HEK293 (cell line): ENCODE measurements around the gene MEGF9.

Experiments used
- CTCF ChIA-PET: fragments of 350-600 bp; formaldehyde crosslinking; extraction: SDS; loops from one replicate; lab custom pipeline; 2021; ENCODE audit warnings: antibody characterized with exemption; lab: Yijun Ruan, JAX
- POLR2A ChIA-PET: fragments of 300-600 bp; formaldehyde crosslinking; extraction: SDS; loops from one replicate; lab custom pipeline; 2020; ENCODE audit warnings: antibody characterized with exemption, inconsistent platforms; lab: Yijun Ruan, JAX
- H3K27ac ChIP-seq: fragments of 200-500 bp; sonication (Bioruptor generic); 2 replicates; pipeline ENCODE4 v1.5.1; 2014; ENCODE audit warnings: low read depth, low read length, control low read depth, inconsistent platforms; ENCODE audit errors: extremely low read depth
- H3K36me3 ChIP-seq, 2 experiments: fragments of 200-500 bp in 1 of 2; sonication (Bioruptor generic) in 1 of 2; 1 replicate in 1 of 2; 2 replicates in 1 of 2; pipeline ENCODE4 v1.5.1; 2014 to 2017; ENCODE audit warnings: inconsistent platforms in 2 of 2, low read length in 2 of 2; ENCODE audit not compliant: control insufficient read depth in 2 of 2, insufficient read depth in 1 of 2
- H3K4me1 ChIP-seq: fragments of 200-500 bp; sonication (Bioruptor generic); 2 replicates; pipeline ENCODE4 v1.5.1; 2014; ENCODE audit warnings: mild to moderate bottlenecking, low read length, inconsistent platforms; ENCODE audit not compliant: control insufficient read depth, insufficient read depth
- H3K4me3 ChIP-seq: 2 replicates; pipeline ENCODE4 v1.5.1; 2011; ENCODE audit warnings: low read depth, mild to moderate bottlenecking, control low read depth, low read length, moderate library complexity
- H3K9me3 ChIP-seq: fragments of 200-500 bp; sonication (Bioruptor generic); 2 replicates; pipeline ENCODE4 v1.5.1; 2014; ENCODE audit warnings: low read depth, low read length, inconsistent platforms; ENCODE audit not compliant: control insufficient read depth, insufficient read depth
- AEBP2 ChIP-seq: fragments of 450-650 bp; formaldehyde crosslinking; IDR thresholded peaks from 2 replicates; pipeline ENCODE4 v1.5.1; 2016; ENCODE audit warnings: missing biosample characterization, missing genetic modification characterization, borderline replicate concordance
- HIC1 ChIP-seq: fragments of 450-650 bp; formaldehyde crosslinking; IDR thresholded peaks from 2 replicates; pipeline ENCODE4 v1.5.1; 2016; ENCODE audit warnings: missing biosample characterization, missing genetic modification characterization
- KLF9 ChIP-seq: fragments of 450-650 bp; formaldehyde crosslinking; IDR thresholded peaks from 2 replicates; pipeline ENCODE4 v1.5.1; 2016; ENCODE audit warnings: missing biosample characterization, missing genetic modification characterization, low read depth
- PATZ1 ChIP-seq: fragments of 450-650 bp; formaldehyde crosslinking; IDR thresholded peaks from 2 replicates; pipeline ENCODE4 v1.5.1; 2016; ENCODE audit warnings: missing biosample characterization, missing genetic modification characterization
- PBX3 ChIP-seq: sonication (generic); formaldehyde crosslinking; IDR thresholded peaks from 2 replicates; pipeline ENCODE4 v1.8.1; 2022; ENCODE audit warnings: mild to moderate bottlenecking, moderate library complexity, missing genetic modification reagents
- SP3 ChIP-seq: fragments of 450-650 bp; formaldehyde crosslinking; IDR thresholded peaks from 2 replicates; pipeline ENCODE4 v1.5.1; 2016; ENCODE audit warnings: missing biosample characterization, missing genetic modification characterization
- TRIM28 ChIP-seq: IDR thresholded peaks from 2 replicates; pipeline ENCODE4 v1.6.1; 2011; ENCODE audit warnings: low read length, control low read depth, borderline replicate concordance
- ZBTB20 ChIP-seq: fragments of 450-650 bp; formaldehyde crosslinking; IDR thresholded peaks from 2 replicates; pipeline ENCODE4 v1.5.1; 2016; ENCODE audit warnings: missing biosample characterization, missing genetic modification characterization
- ZBTB26 ChIP-seq: fragments of 450-650 bp; formaldehyde crosslinking; optimal IDR thresholded peaks from 2 replicates; pipeline ENCODE3; 2016; ENCODE audit warnings: missing biosample characterization, mild to moderate bottlenecking, missing genetic modification characterization
- ZBTB44 ChIP-seq: fragments of 450-650 bp; IDR thresholded peaks from 2 replicates; pipeline ENCODE4 v1.5.1; 2018; ENCODE audit warnings: missing biosample characterization, mild to moderate bottlenecking, missing genetic modification characterization
- ZBTB8A ChIP-seq: fragments of 450-650 bp; formaldehyde crosslinking; IDR thresholded peaks from 2 replicates; pipeline ENCODE4 v1.5.1; 2016; ENCODE audit warnings: missing biosample characterization, missing genetic modification characterization
- ZFP69B ChIP-seq: fragments of 450-650 bp; formaldehyde crosslinking; IDR thresholded peaks from 2 replicates; pipeline ENCODE4 v1.5.1; 2016; ENCODE audit warnings: missing biosample characterization, missing genetic modification characterization
- ZNF133 ChIP-seq: fragments of 450-650 bp; formaldehyde crosslinking; IDR thresholded peaks from 2 replicates; pipeline ENCODE4 v1.5.1; 2016; ENCODE audit warnings: missing biosample characterization, missing genetic modification characterization
- ZNF138 ChIP-seq: fragments of 450-650 bp; formaldehyde crosslinking; IDR thresholded peaks from 2 replicates; pipeline ENCODE4 v1.5.1; 2016; ENCODE audit warnings: missing biosample characterization, missing genetic modification characterization, borderline replicate concordance
- ZNF239 ChIP-seq: fragments of 450-650 bp; formaldehyde crosslinking; IDR thresholded peaks from 2 replicates; pipeline ENCODE4 v1.5.1; 2016; ENCODE audit warnings: missing biosample characterization, missing genetic modification characterization
- ZNF449 ChIP-seq: fragments of 450-650 bp; formaldehyde crosslinking; IDR thresholded peaks from 2 replicates; pipeline ENCODE4 v1.5.1; 2017; ENCODE audit warnings: missing biosample characterization, mild to moderate bottlenecking, missing genetic modification characterization, moderate library complexity
- ZNF530 ChIP-seq: fragments of 450-650 bp; formaldehyde crosslinking; IDR thresholded peaks from 2 replicates; pipeline ENCODE4 v1.5.1; 2016; ENCODE audit warnings: low read depth, missing biosample characterization, missing genetic modification characterization
- ZNF560 ChIP-seq: fragments of 450-650 bp; formaldehyde crosslinking; IDR thresholded peaks from 2 replicates; pipeline ENCODE4 v1.5.1; 2017; ENCODE audit warnings: missing biosample characterization, missing genetic modification characterization, borderline replicate concordance
- ZNF561 ChIP-seq: fragments of 450-650 bp; IDR thresholded peaks from 2 replicates; pipeline ENCODE4 v1.5.1; 2018; ENCODE audit warnings: missing biosample characterization, missing genetic modification characterization, borderline replicate concordance
- ZNF585B ChIP-seq: fragments of 450-650 bp; formaldehyde crosslinking; IDR thresholded peaks from 2 replicates; pipeline ENCODE4 v1.5.1; 2016; ENCODE audit warnings: missing biosample characterization, missing genetic modification characterization
- ZNF610 ChIP-seq: fragments of 450-650 bp; formaldehyde crosslinking; IDR thresholded peaks from 2 replicates; pipeline ENCODE4 v1.5.1; 2016; ENCODE audit warnings: missing biosample characterization, missing genetic modification characterization, borderline replicate concordance
- ZNF677 ChIP-seq: fragments of 450-650 bp; IDR thresholded peaks from 2 replicates; pipeline ENCODE4 v1.5.0; 2018; ENCODE audit warnings: missing biosample characterization, mild to moderate bottlenecking, missing genetic modification characterization, moderate library complexity
- ZSCAN16 ChIP-seq: fragments of 450-650 bp; formaldehyde crosslinking; IDR thresholded peaks from 2 replicates; pipeline ENCODE4 v1.5.1; 2016; ENCODE audit warnings: missing biosample characterization, missing genetic modification characterization
- ZSCAN23 ChIP-seq: fragments of 450-650 bp; formaldehyde crosslinking; IDR thresholded peaks from 2 replicates; pipeline ENCODE4 v1.5.1; 2016; ENCODE audit warnings: missing biosample characterization, missing genetic modification characterization

MEGF9 gene

GRCh38 chr9:120714088-120714845, at the start of gene MEGF9:
Gene MEGF9 (minus strand): TSS chr9:120714470. CDS start chr9:120714358, 112 bp downstream.
- CTCF ChIA-PET: interaction anchor here (1.3 to 2.2 kb wide), 2 partner anchors 16 to 94 kb away, joined by 5 to 8 read pairs; no protein-coding TSS in a partner anchor
- POLR2A ChIA-PET: interaction anchor here (0.5 to 1.5 kb wide), 9 partner anchors 8 to 155 kb away, joined by 3 to 7 read pairs (median 3); no protein-coding TSS in a partner anchor
- no peaks in the 10 kb centered on the region; a peak in 1 of 3 replicates for H3K36me3 ChIP-seq
- TF ChIP-seq TRIM28: no peak
- peak; percentile 39; the same call in 1 of the 2 replicates for TF ChIP-seq ZBTB20 (tag by site-specific recombination)
- TF ChIP-seq PATZ1: 0 out of 2 replicates have a peak, but pooled peaks have one; percentile 41
- peak; percentile 29; the same call in 1 of the 2 replicates for TF ChIP-seq ZFP69B (tag by site-specific recombination)
- TF ChIP-seq ZNF138 (tag by site-specific recombination): no peak
- TF ChIP-seq ZNF239 (tag by site-specific recombination): no peak
- no peak for TF ChIP-seq ZNF677 (tag by site-specific recombination)
- TF ChIP-seq ZNF560: no peak
- no peak for TF ChIP-seq ZSCAN23 (tag by site-specific recombination)
- TF ChIP-seq ZBTB8A (tag by site-specific recombination): peak; percentile 99
- no peak for TF ChIP-seq KLF9 (tag by site-specific recombination)
- TF ChIP-seq ZNF561 (tag by site-specific recombination): peak; percentile 28; the same call in 1 of the 2 replicates
- peak; percentile 88 for TF ChIP-seq ZBTB26
- TF ChIP-seq ZSCAN16 (tag by site-specific recombination): 0 out of 2 replicates have a peak, but pooled peaks have one; percentile 30
- peak; percentile 94; the same call in 1 of the 2 replicates for TF ChIP-seq PBX3 (CRISPR knock-in tag)
- peak; percentile 75 for TF ChIP-seq HIC1 (tag by site-specific recombination)
- TF ChIP-seq SP3 (tag by site-specific recombination): peak; percentile 79
- no peak for TF ChIP-seq AEBP2
- TF ChIP-seq ZBTB44: no peak
- TF ChIP-seq ZNF133 (tag by site-specific recombination): no peak
- TF ChIP-seq ZNF530 (tag by site-specific recombination): no peak
- 0 out of 2 replicates have a peak, but pooled peaks have one; percentile 28 for TF ChIP-seq ZNF610 (tag by site-specific recombination)
- peak; percentile 49; the same call in 1 of the 2 replicates for TF ChIP-seq ZNF449 (tag by site-specific recombination)
- no peak for TF ChIP-seq ZNF585B

More at GRCh38 chr9:120714088-120714845, at the start of gene MEGF9:
- Histone ChIP-seq H3K4me1 (peaks cover 13% of the 10 kb centered on the region; the same call in 1 of the 2 replicates), H3K4me3 (peak within 1 kb of the TSS; percentile 91), H3K9me3 (no peaks in the 10 kb centered on the region), H3K27ac (peak within 1 kb of the TSS; percentile 52; the same call in 1 of the 2 replicates)
